Nephron (organoid): ENCODE results near the gene JARID2.
A peak's percentile ranks its signal among the peaks of the same experiment; 100 is the strongest.
"Not testable (repeated sequence)": the region's sequence is repeated elsewhere in the genome, so short reads cannot be mapped to it uniquely, and the experiment has no call there.

Experiments used
- H3K27ac Mint-ChIP-seq, 3 experiments: 2 replicates each; pipeline ENCODE4 v1.8.0; 2020; ENCODE audit warnings: mixed read lengths in 3 of 3, mild to moderate bottlenecking in 2 of 3, moderate library complexity in 1 of 3
- H3K27me3 Mint-ChIP-seq: 2 replicates; pipeline ENCODE4 v1.8.0; 2021; ENCODE audit warnings: low read depth, mild to moderate bottlenecking, moderate library complexity, mixed read lengths
- H3K36me3 Mint-ChIP-seq: 2 replicates; pipeline ENCODE4 v1.8.0; 2020; ENCODE audit warnings: low read depth, mixed read lengths
- H3K4me1 Mint-ChIP-seq: 2 replicates; pipeline ENCODE4 v1.8.0; 2020; ENCODE audit warnings: mixed read lengths
- H3K4me3 Mint-ChIP-seq, 3 experiments: 2 replicates each; pipeline ENCODE4 v1.8.0; 2020; ENCODE audit warnings: mild to moderate bottlenecking in 3 of 3, mixed read lengths in 3 of 3, moderate library complexity in 2 of 3
- H3K9me3 Mint-ChIP-seq: 2 replicates; pipeline ENCODE4 v1.8.0; 2020; ENCODE audit warnings: mixed read lengths
- CTCF ChIP-seq, 3 experiments: fragments of 200-600 bp; sonication (generic); IDR thresholded peaks; one replicate each; pipeline ENCODE4 v1.5.0; 2021; ENCODE audit warnings: antibody characterized with exemption in 3 of 3; ENCODE audit not compliant: unreplicated experiment in 3 of 3

Gene JARID2

GRCh38 chr6:15292721-15293302, 46.9 kb downstream of the JARID2 start:
- Mint-ChIP-seq H3K9me3 (peaks cover 5% of the 10 kb centered on the region), H3K4me1 (peaks cover 35% of the 10 kb centered on the region), H3K36me3 (peaks cover 22% of the 10 kb centered on the region), H3K27ac (no peak overlapping the region), H3K27me3 (no peaks in the 10 kb centered on the region), H3K4me3 (no peak overlapping the region)
- no peak for TF ChIP-seq CTCF (IDR thresholded peaks at IDR 0.05; ENCODE audit: unreplicated experiment in 3 of 3)

DNA sequence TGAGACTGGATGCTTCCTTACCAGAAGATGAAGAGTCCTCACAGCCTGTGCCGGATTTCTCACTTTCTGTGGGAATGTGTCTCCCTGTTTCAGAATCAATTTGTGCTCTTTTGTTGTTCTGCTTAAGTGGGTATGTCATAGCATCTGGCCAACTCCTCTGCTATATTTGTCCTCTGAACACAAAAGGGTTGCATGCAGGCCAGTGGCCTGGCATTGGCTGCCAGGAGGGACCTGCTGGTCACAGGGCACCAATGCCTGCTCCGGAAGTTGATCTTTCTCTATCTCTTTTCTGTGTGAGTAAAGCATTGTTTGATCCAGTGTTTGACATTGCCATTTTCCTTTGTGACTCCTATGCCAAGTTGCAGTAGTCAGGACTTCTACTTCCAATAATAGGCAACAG, 47.8 kb downstream of the JARID2 start:
- no peak overlapping the region for H3K4me3 Mint-ChIP-seq
- peaks cover 34% of the 10 kb centered on the region for H3K4me1 Mint-ChIP-seq
- no peaks in the 10 kb centered on the region for H3K27me3 Mint-ChIP-seq
- peaks cover 19% of the 10 kb centered on the region for H3K36me3 Mint-ChIP-seq
- peak overlapping the region in 1 of 3 experiments; percentile 29 for H3K27ac Mint-ChIP-seq
- H3K9me3 Mint-ChIP-seq = peaks cover 5% of the 10 kb centered on the region
- TF ChIP-seq CTCF (IDR thresholded peaks at IDR 0.05; ENCODE audit: unreplicated experiment in 3 of 3) = no peak

- peaks cover 3% of the 10 kb centered on the region for H3K9me3 Mint-ChIP-seq
- no peak overlapping the region for H3K27ac Mint-ChIP-seq
- no peaks in the 10 kb centered on the region for H3K27me3 Mint-ChIP-seq
- H3K36me3 Mint-ChIP-seq = peaks cover 14% of the 10 kb centered on the region
- peaks cover 37% of the 10 kb centered on the region for H3K4me1 Mint-ChIP-seq
- no peak for TF ChIP-seq CTCF (IDR thresholded peaks at IDR 0.05; ENCODE audit: unreplicated experiment in 3 of 3)
- H3K4me3 Mint-ChIP-seq = no peak overlapping the region
Measured at GRCh38 chr6:15294504-15294903, 48.6 kb downstream of the JARID2 start.

GRCh38 chr6:15296249-15296648, 50.4 kb downstream of the JARID2 start:
- TF ChIP-seq CTCF (IDR thresholded peaks at IDR 0.05; ENCODE audit: unreplicated experiment in 3 of 3) = no peak
- Mint-ChIP-seq H3K4me3 (no peak overlapping the region), H3K4me1 (peaks cover 48% of the 10 kb centered on the region), H3K9me3 (no peaks in the 10 kb centered on the region), H3K36me3 (peaks cover 2% of the 10 kb centered on the region), H3K27me3 (no peaks in the 10 kb centered on the region), H3K27ac (no peak overlapping the region)

DNA sequence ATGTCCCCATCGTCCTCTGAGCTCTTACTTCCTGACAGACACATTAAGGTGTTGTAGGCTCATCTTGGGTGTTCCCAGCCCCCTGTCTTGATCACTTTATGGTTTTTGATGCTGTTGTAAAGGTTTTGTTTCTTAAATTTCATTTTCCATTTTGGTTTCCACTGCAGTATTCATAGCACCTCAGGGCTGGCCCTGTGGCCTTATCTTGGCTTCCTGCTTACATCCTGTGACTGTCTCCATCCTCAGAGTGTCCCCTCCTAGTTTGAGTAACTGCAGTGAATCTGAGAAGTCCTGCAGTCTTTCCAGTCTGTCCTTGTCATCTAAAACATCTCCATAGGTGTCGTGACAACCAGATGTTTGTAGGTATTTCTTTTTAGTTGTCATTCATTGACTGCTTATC, 50.9 kb downstream of the JARID2 start:
- Mint-ChIP-seq H3K4me3 (no peak overlapping the region), H3K4me1 (peaks cover 48% of the 10 kb centered on the region), H3K36me3 (no peaks in the 10 kb centered on the region), H3K9me3 (no peaks in the 10 kb centered on the region), H3K27me3 (no peaks in the 10 kb centered on the region), H3K27ac (no peak overlapping the region)
- TF ChIP-seq CTCF (IDR thresholded peaks at IDR 0.05; ENCODE audit: unreplicated experiment in 3 of 3) = no peak

DNA sequence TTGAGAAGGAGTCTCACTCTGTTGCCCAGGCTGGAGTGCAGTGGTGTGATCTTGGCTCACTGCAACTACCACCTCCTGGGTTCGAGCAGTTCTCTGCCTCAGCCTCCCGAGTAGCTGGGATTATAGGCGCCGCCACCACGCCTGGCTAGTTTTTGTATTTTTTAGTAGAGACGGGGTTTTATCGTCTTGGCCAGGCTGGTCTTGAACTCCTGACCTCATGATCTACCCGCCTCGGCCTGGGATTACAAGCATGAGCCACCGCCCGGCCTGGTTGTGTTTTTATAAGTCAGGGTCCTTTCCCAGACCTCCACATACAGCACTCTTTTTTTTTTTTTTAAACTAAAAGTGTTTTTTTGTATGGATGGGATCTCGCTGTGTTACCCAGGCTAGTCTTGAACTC, 51.3 kb downstream of the JARID2 start:
- not testable (repeated sequence) for H3K27ac Mint-ChIP-seq, H3K36me3 Mint-ChIP-seq, H3K9me3 Mint-ChIP-seq, H3K4me3 Mint-ChIP-seq, H3K27me3 Mint-ChIP-seq
- H3K4me1 Mint-ChIP-seq = peaks cover 49% of the 10 kb centered on the region
